ENCODE results near the gene MNX1.

The MNX1 gene

GRCh38 chr7:157014635-157015555 lies 4.4 kb upstream of the MNX1 start:
- DNase-seq = no peak

DNA sequence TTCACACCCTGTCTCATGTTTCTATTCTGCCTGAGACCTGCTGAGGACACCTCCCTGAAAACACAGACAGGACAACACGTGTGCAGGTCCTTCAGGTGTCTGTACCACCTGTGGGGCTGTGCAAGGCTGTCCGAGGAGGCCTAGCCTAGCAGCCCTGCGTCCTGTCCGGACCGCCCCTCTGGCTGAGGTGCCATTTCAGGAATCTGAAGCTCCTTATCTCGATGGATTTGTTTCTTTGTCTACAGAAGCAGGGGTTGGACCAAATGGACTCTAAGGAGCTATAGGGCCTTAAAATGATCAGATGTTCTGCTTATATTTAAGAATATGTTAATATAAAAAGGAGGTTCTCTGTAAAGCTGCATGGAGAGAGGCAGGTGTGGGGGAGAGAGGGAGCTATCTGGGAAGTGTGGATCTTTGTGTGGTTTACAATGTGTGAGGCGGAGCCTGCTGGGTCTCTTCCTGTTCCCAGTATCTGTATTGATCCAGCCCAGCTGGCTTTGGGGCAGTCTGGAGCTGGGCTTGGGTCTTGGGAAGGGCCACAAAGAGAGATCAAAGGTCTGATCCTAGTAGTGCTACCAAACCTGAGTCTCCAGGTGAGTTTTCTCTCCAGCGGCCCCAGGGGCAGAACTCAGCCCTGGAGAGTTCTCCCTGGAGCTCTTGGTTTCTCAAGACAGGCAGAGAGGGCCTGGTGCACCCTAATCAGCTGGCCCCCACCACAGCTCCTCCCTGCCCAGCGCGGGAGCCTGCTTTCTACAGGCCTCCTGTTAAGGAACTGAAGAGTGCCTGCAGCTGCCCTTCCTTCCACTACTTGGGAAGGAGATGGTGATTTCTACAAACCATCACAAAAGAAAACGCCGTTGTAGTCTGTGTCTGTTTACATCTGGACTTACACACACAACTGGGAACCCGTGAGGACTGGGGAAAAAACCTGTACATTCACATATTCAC lies 3.4 kb upstream of the MNX1 start:
- no peak for DNase-seq

- DNase-seq = no peak
Observed at GRCh38 chr7:157013101-157013500, 2.6 kb upstream of the MNX1 start.

- no peak for DNase-seq
Observed at GRCh38 chr7:157012113-157012547, 1.7 kb upstream of the MNX1 start.

DNA sequence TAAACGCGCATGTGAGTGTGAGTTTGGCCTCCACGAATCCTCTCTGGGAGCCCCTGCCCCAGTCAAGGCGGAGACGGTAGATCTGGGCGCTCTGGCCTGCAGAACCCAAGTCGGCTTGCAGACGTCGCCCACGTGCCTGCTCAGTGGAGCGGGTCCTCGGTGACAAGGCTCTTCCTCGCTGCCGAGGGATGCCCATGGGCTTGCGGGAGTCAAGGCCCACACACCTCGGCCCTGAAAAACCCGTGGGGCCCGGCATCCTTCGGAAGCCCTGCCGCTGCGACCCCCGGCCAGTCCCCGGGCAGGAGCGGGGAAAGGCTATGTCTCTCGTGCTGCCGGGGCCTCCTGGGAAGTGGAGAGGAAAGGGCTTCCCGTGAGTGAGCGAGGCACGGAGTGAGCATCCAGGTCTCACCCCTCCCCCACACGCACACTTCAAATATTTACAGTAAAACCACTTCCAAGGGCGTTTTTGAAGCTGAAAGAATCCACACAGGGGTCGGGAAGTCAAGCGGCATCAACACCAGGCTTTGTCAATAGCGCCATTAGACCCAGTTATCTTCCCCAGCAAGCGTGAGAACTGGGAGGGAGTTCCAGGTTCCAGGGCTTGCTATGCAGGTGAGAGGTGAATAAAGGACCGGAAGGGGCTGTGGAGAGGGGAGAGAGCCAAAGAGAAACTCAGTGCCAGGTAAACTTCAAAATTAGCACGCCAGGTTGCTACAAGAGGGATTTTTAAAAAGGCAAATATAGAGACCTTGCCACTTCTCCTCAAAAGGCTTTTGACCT lies 1.1 kb upstream of the MNX1 start:
- peak; percentile 37 for DNase-seq

DNA sequence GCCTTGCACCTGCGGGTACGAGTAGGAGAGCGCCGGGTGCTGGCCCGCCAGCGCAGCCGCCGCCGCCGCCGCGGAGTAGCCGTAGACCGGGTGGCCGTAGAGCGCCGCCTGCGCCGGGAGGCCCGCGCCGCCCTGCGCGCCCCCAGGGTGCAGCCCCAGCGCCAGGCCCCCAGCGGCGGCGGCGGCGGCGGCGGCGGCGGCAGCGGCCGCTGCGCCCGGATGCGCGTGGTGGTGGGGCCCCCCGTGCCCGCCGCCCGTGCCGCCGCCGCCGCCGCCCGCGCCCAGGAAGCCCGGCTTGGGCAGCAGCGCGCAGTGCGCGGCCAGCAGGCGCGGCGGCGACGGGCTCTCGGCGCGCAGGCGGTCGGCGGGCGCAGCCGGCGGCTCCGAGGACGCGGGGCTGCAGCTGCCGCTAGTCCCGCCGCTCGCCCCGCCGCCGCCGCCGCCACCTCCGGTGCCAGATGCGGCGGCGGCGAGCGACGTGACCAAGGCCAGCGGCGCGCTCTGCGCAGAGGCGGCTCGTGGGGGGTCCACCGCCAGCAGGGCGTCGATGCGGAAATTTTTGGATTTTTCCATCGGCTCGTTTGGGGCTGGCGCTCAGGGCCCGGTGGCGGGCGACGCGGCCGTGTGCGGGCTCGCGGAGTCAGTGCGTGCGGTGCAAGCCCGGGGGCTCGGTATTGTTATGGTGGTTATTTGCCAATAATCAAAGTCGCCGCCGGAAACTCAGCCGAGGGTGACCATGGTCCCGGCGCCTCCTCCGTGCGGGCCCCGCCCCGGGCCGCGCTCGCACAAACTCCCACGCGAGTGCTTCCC lies 480 bp downstream of the MNX1 start:
- no peak for DNase-seq

- no peak for DNase-seq
Observed at GRCh38 chr7:157009170-157009777, 1.2 kb downstream of the MNX1 start.

DNA sequence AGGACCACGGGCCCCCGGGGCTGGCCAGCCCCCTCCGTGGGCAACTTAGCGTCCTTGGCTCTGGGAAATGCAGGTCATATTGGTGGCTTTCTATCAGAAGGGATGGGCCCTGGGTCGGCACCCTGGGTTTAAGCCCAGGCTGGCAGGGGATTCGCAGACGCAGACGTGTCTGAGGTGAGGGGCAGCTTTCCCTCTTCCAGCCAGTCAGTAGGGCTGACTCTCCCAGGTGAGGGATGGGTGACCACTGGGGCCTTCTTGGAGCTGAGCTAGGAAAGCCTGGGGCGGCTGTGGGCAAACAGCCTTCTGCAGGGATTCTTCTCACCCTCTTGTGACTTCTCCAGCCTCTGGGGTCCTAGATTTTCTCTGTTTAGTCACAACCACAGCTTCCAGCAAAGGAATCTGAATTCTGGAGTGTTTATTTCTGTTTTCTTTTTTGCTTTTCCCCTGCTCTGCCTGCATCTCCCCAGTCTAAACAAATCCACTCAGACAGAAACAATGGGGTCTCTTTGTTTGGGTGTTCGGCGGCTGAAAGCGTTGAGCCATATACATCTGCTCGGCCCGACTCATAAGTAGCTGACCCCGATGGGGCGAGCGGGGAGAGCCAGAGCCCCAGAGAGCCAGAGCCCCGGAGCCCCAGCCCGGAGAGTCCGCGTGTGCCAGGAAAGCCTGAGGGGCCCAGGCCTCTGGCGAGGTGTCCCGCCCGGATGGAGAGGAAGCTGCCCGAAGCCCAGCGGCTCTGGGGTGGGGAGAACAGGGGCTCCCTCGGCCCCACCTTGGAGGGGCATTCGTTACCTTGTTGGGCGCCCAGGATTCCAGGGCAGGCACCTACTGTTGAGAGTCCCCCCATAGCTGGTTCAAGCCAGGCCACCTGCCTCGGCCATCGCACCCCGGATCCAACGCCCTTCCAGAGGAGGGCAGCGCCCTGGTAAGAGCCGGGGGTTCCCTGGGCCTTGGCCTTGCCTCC lies 2.0 kb downstream of the MNX1 start:
- DNase-seq = no peak

DNA sequence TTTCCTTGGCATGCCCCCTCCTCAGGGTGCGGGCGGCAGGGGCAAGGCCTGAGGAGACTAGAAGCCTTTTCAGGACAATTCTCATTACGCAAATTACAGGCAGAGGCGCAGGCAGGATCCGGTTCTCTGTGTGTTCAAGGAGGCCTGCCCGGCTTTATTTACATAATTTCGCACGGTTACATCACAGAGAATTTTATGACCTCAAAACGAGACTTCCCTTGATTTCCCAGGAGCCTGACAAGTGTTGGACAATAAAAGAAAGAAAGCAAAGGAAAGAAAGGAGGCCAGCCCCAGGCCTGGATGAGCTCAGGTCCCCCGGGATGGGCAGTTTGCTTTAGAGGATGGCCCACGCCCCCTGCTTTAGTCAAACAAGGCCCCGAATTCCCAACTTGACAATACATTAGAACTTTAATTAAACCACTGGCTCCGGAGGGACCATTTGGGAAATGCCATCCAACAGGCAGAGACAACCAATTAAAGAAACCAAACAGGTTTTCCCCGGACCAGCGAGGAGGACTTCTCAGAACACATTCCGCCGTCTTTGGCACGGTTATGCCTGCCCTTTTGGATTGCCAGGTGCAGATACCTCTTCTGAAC lies 2.9 kb downstream of the MNX1 start:
- no peak for DNase-seq

DNA sequence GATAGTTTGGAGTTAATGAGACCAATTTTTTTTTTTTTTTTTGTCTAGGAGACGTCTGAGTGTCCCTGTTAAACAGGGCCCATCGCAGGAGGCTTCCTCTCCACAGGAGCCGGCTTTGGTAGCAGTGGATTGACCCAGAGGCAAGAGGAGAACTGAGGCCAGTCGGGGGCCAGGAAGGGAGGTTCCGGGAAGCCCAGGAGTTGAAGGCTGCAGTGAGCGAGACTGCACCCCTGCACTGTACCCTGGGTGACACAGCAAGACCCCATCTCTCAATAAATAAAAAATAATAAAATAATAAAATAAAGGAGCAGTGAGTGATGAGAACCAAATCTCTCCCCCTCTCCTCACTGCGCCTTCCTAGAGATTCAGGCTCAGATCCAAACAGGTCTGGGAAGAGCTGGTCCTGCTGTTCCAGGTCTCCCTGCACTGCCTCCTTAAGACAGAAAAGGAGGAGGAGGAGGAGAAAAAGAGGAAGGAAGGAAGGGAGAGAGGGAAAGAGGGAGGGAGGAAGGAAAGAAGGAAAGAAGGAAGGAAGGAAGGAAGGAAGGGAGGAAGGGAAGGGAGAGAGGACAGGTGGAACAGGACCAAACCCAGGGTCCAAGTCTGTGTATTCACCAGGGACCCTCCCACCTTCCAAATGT lies 3.5 kb downstream of the MNX1 start:
- no peak for DNase-seq

DNA sequence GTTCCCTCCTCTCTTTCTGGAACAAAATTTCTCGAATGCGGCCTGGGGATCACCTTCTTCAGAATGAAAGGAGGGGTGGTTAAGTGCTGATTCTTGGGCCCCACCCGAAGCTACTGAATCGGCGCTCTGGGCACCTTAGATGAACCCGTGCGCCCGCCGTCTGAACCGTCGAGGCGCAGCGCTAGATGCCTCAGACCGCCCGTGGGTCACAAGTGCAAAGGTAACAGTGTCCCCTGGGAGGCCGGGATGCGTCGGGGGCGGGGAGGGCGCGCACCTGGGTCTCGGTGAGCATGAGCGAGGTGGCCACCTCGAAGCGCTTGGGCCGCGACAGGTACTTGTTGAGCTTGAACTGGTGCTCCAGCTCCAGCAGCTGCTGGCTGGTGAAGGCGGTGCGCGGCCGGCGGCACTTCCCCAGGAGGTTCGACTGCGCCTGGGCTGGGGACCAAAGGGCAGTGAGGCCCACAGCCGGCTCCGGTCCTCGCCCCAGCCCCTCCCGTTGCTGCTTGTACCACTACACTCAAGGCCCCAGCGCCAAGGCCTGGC lies 4.2 kb downstream of the MNX1 start:
- no peak for DNase-seq

DNA sequence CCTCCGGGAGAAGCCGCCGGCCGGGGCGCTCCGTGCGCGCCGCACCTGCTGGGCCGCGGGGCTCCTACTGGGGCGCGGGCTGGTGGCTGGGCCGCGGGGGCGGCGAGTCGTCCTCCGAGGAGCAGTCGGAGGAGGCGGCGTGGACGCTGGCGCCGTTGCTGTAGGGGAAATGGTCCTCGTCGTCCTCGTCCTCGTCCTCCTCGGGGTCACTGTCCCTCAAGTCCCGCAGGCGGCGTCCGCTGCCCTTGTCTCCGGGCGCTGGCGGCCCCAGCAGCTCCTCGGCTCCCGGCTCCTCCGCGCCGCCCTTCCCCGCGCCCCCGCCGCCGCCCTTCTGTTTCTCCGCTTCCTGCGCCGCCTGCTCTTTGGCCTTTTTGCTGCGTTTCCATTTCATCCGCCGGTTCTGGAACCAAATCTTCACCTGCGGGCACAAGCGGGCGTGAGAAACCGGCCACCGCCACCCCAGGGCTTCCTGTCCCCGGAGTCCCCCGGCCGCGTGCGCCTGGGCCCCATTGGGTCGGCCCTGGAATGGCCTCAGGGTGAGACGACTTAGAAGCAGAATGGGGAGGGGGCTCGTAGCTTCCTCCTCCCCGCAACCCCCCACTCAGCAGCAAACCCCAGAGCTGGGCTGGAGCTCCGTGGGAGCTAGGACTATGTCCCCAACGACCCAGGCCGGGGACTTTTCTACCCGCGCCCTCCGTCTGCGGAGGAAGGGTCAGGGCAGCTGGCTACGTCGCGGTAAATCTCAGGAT lies 4.8 kb downstream of the MNX1 start:
- DNase-seq = no peak

GRCh38 chr7:157004521-157005455 lies 5.7 kb downstream of the MNX1 start:
- DNase-seq = no peak

- no peak for DNase-seq
Observed at GRCh38 chr7:157003756-157004520, 6.5 kb downstream of the MNX1 start.

DNA sequence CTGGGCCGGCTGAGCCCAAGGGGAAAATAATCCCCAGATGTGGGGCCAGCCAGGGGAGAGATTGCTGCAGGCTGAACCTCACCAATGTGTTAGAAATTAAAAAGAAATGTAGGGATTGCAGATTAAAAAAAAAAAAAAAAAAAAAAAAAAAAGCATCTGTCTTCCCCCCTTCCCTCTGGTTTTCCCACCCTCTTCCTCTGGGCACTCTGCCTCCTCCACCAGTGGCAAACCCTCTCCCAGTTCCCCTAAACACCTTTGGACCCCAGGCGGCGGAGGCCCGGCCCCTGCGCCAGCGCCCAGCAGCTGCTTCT lies 7.1 kb downstream of the MNX1 start:
- no peak for DNase-seq

DNA sequence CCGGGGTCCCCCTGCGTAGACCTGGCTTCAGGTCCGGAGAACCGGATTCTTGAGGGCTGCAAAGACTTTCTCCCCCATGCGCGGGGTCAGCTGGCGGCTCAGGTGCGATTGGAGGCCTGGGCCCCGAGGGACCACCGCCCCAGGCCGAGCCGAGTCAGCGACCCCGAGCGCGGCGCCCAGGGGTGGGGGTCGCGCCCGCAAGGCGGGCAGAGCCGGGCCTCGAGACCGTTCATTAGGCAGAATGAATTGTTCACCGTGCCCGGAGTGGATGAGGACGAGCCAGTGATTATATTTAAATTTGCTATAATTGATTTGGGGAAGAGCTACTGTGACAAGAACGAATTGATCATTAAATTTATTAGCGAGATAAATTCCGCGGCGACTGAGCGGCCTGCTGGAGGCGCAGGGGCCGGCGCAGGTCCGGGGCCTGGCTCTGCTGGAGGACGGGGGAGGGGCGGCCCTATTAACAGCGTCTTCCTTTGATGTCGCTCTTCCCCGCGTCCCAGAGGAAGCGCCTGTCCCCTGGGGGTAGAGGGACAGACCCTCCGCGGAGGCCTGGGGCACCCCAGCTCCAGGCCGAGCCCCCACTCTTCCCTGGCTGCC lies 7.5 kb downstream of the MNX1 start:
- no peak for DNase-seq
